B cell (primary cell): ENCODE data around the gene NCLN. TPM values are rescaled to one million over a fixed set of nuclear protein-coding genes. Genes with fewer than 3 reads are reported as not detected.

Experiments
- ATAC-seq: fragments of 200-7000 bp; cut with Tn5 transposase; one replicate; pipeline ENCODE4 v1.10.0; 2021; ENCODE audit warnings: low read depth, mild to moderate bottlenecking, moderate number of reproducible peaks, moderate library complexity
- CTCF ChIA-PET: fragments of 350-600 bp; sonication (Branson Sonifier 250); formaldehyde crosslinking; loops from one replicate; lab custom pipeline; 2021; ENCODE audit warnings: antibody characterized with exemption, inconsistent platforms; lab: Charles Lee
- POLR2A ChIA-PET: fragments of 350-600 bp; sonication (Branson Sonifier 250); formaldehyde crosslinking; loops from one replicate; lab custom pipeline; 2021; ENCODE audit warnings: antibody characterized with exemption; lab: Charles Lee
- DNase-seq: peaks from one replicate; pipeline ENCODE4 v3.0.0; 2013
- H2AFZ ChIP-seq: 2 replicates; pipeline ENCODE4 v1.6.1; 2012; ENCODE audit warnings: mild to moderate bottlenecking, low read depth, low read length; ENCODE audit not compliant: insufficient read depth, poor library complexity, severe bottlenecking
- H3K27ac ChIP-seq, 2 donors: 1 replicate in 1 of 2; 2 replicates in 1 of 2; pipeline ENCODE4 v1.5.1; 2012 to 2013; ENCODE audit warnings: low read length in 2 of 2, mild to moderate bottlenecking in 2 of 2, moderate library complexity in 1 of 2
- H3K27me3 ChIP-seq, 4 experiments: fragments of 200-600 bp in 1 of 4; sonication (generic) in 1 of 4; replicated peaks in 1 of 4; 1 replicate in 2 of 4; 2 replicates in 2 of 4; pipeline versions ENCODE4 v1.6.1 to v1.7.0; 2013 to 2016; ENCODE audit warnings: low read length in 3 of 4, mild to moderate bottlenecking in 2 of 4, mixed read lengths in 1 of 4, moderate library complexity in 1 of 4; ENCODE audit not compliant: insufficient read depth in 4 of 4, control insufficient read depth in 3 of 4; ENCODE audit errors: control extremely low read depth in 1 of 4
- H3K36me3 ChIP-seq, 2 experiments: replicated peaks in 1 of 2; 1 replicate in 1 of 2; 2 replicates in 1 of 2; pipeline versions ENCODE4 v1.6.1 to v1.7.1; 2013; ENCODE audit warnings: low read length in 1 of 2; ENCODE audit not compliant: insufficient read depth in 2 of 2, control insufficient read depth in 1 of 2; ENCODE audit errors: control extremely low read depth in 1 of 2, extremely low read depth in 1 of 2
- H3K4me1 ChIP-seq, 2 donors: fragments of 200-600 bp in 1 of 2; sonication (generic) in 1 of 2; 1 replicate in 1 of 2; 2 replicates in 1 of 2; pipeline versions ENCODE4 v1.5.1 to v1.6.1; 2013 to 2017; ENCODE audit warnings: low read length in 2 of 2; ENCODE audit not compliant: control insufficient read depth in 2 of 2, insufficient read depth in 2 of 2
- H3K4me2 ChIP-seq: replicated peaks from 2 replicates; pipeline ENCODE3; 2012; ENCODE audit warnings: mild to moderate bottlenecking, low read depth, low read length; ENCODE audit not compliant: poor library complexity, severe bottlenecking
- H3K4me3 ChIP-seq, 5 experiments: fragments of 200-600 bp in 1 of 5; sonication (generic) in 1 of 5; 1 replicate in 3 of 5; 2 replicates in 2 of 5; pipeline versions ENCODE4 v1.5.1 to v1.7.0; 2011 to 2016; ENCODE audit warnings: low read length in 4 of 5, mild to moderate bottlenecking in 4 of 5, low read depth in 2 of 5, control low read depth in 1 of 5, moderate library complexity in 1 of 5; ENCODE audit not compliant: insufficient read depth in 1 of 5; ENCODE audit errors: control extremely low read depth in 1 of 5, extremely low read depth in 1 of 5
- H3K79me2 ChIP-seq: fragments of 200-600 bp; sonication (generic); one replicate; pipeline ENCODE4 v1.6.0; 2016; ENCODE audit warnings: low read length; ENCODE audit not compliant: control insufficient read depth, insufficient read depth
- H3K9ac ChIP-seq: fragments of 200-600 bp; sonication (generic); 2 replicates; pipeline ENCODE4 v1.6.1; 2017; ENCODE audit warnings: mild to moderate bottlenecking, low read length, moderate library complexity
- H3K9me3 ChIP-seq, 3 donors: one replicate each; pipeline versions ENCODE4 v1.6.1 to v1.7.1; 2013; ENCODE audit warnings: low read length in 2 of 3; ENCODE audit not compliant: control insufficient read depth in 2 of 3, insufficient read depth in 1 of 3; ENCODE audit errors: control extremely low read depth in 1 of 3
- H4K20me1 ChIP-seq: 2 replicates; pipeline ENCODE4 v1.6.0; 2012; ENCODE audit warnings: mild to moderate bottlenecking, low read length; ENCODE audit not compliant: insufficient read depth, control insufficient read depth, poor library complexity, severe bottlenecking
- H3K27ac Mint-ChIP-seq: one replicate; pipeline ENCODE4 v1.8.0; 2021; ENCODE audit warnings: mixed read lengths
- H3K27me3 Mint-ChIP-seq: one replicate; pipeline ENCODE4 v1.8.0; 2021; ENCODE audit warnings: mixed read lengths
- H3K4me1 Mint-ChIP-seq: one replicate; pipeline ENCODE4 v1.8.0; 2021; ENCODE audit warnings: mixed read lengths
- H3K4me3 Mint-ChIP-seq: one replicate; pipeline ENCODE4 v1.8.0; 2021; ENCODE audit warnings: mixed read lengths
- H3K9me3 Mint-ChIP-seq: one replicate; pipeline ENCODE4 v1.8.0; 2022; ENCODE audit warnings: mixed read lengths; ENCODE audit not compliant: insufficient read depth
- CTCF ChIP-seq: fragments of 200-600 bp; IDR thresholded peaks from one replicate; pipeline ENCODE4 v1.8.0; 2022; ENCODE audit warnings: antibody characterized with exemption, mild to moderate bottlenecking
- EZH2 ChIP-seq: IDR thresholded peaks from 2 replicates; pipeline ENCODE4 v1.6.1; 2012; ENCODE audit warnings: borderline replicate concordance, low read depth, mild to moderate bottlenecking, moderate library complexity, low read length; ENCODE audit not compliant: insufficient read depth, poor library complexity, severe bottlenecking
- WGBS: methylation state at CpG from one replicate; pipeline ENCODE4 v1.1.5; 2013; ENCODE audit warnings: missing lambda C conversion rate; ENCODE audit not compliant: insufficient coverage; 5-methylcytosine and 5-hydroxymethylcytosine counted together
- intact Hi-C: fragments of 100-400 bp; cut with micrococcal nuclease; formaldehyde crosslinking; loops from one replicate; pipeline ENCODE4 v1.10.0; 2022
- polyA plus RNA-seq: library from polyadenylated mRNA; depleted of rRNA; stranded (reverse); fragments of >200 nt; gene quantifications from 2 replicates; pipeline ENCODE4 v1.2.3, GENCODE V29; 2012
- total RNA-seq, 2 donors: library from RNA; stranded (reverse); fragments of 120-200 nt in 1 of 2; gene quantifications; 1 replicate in 1 of 2; 2 replicates in 1 of 2; pipeline versions ENCODE4 v1.2.3 to v1.2.4, GENCODE V29; 2013 to 2022

Gene NCLN
- total and polyA plus RNA-seq, 2 donors (not counting 1 experiment from before 2014, with no cell fraction given): 55.0 to 82.0 TPM

DNA sequence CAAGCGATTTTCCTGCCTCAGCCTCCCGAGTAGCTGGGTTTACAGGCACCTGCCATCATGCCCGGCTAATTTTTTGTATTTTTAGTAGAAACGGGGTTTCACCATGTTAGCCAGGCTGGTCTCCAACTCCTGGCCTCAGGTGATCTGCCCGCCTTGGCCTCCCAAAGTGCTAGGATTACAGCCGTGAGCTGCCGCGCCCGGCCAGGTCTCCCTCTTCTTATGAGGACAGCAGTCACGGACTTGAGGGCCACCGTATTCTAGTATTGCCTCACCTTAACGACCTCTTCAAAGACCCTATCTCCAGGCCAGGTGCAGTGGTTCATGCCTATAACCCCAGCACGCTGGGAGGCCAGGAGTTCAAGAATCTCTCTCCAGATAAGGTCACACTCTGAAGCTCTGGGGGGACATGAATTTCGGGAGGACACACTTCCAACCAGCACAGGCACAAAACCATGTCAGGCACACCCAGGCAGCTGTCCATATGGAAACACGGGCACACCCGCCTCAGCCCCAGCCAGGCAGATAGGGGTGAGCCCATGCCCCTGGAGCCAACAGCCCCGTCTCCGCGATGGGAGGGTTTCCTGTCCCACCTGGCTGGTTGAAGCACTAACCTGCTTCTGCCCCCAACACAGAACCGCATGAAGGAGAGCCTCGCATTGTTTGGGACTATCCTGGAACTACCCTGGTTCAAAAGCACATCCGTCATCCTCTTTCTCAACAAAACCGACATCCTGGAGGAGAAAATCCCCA is 28.5 kb upstream of the NCLN start:
- H3K4me1 Mint-ChIP-seq: peaks cover 3% of the 10 kb centered on the region
- CTCF ChIA-PET: interaction anchor here (1.3 to 1.4 kb wide), 2 partner anchors 76 to 206 kb away, joined by 3 to 4 read pairs; no protein-coding TSS in a partner anchor

More for the DNA sequence above, 28.5 kb upstream of the NCLN start:
- Histone ChIP-seq H2AFZ (no peak overlapping the region), H3K4me2 (no peak overlapping the region), H3K4me3 (no peak overlapping the region), H3K9ac (no peak overlapping the region), H3K9me3 (peaks cover 0 to 13% (median under 1%) of the 10 kb centered on the region in 3 donors), H3K79me2 (no peaks in the 10 kb centered on the region), H3K4me1 (peaks cover 15% of the 10 kb centered on the region in 2 donors), H3K27me3 (no peaks in the 10 kb centered on the region), H3K27ac (no peak overlapping the region), H3K36me3 (no peaks in the 10 kb centered on the region), H4K20me1 (no peaks in the 10 kb centered on the region)
- Mint-ChIP-seq H3K9me3 (peaks cover 3% of the 10 kb centered on the region), H3K27me3 (no peaks in the 10 kb centered on the region), H3K27ac (no peak overlapping the region), H3K4me3 (no peak overlapping the region)
- 93% methylated on average over 23 of the region's 23 CpGs for WGBS
- POLR2A ChIA-PET: no interaction called here
- ATAC-seq (no peak), DNase-seq (no peak)
- intact Hi-C loops: no loop called here
- TF ChIP-seq EZH2 (no peak), CTCF (no peak)
